IMR-90 (cell line): Measurements from ENCODE around the gene NTNG2.

Experiments
- CHD1 ChIP-seq: IDR thresholded peaks from 2 replicates; pipeline ENCODE4 v1.6.1; 2012; ENCODE audit warnings: low read depth, low read length, improper control_type of control experiment
- MAFK ChIP-seq: IDR thresholded peaks from 2 replicates; pipeline ENCODE4 v1.6.1; 2012; ENCODE audit warnings: low read depth, low read length, improper control_type of control experiment

GRCh38 chr9:132150256-132150655 is 11.6 kb upstream of the NTNG2 start:
- no peak for TF ChIP-seq MAFK
- TF ChIP-seq CHD1 = no peak
